T-helper 2 cell treated with Interferon-gamma antibody and Interleukin-4, amounts not matched to agents 5 μg/mL and 100 μg/mL, for 36 hours (primary cell): Measurements from ENCODE around the gene TYSND1.
A peak's percentile ranks its signal among the peaks of the same experiment; 100 is the strongest.

Experiments
- DNase-seq: peaks from one replicate; pipeline ENCODE4 v3.0.0; 2021; ENCODE audit warnings: low spot score
- H3K27ac Mint-ChIP-seq: one replicate; pipeline ENCODE4 v1.8.0; 2021; ENCODE audit warnings: mild to moderate bottlenecking, mixed read lengths
- H3K27me3 Mint-ChIP-seq: one replicate; pipeline ENCODE4 v1.8.0; 2021; ENCODE audit warnings: low read depth, mixed read lengths
- H3K36me3 Mint-ChIP-seq: one replicate; pipeline ENCODE4 v1.8.0; 2021; ENCODE audit warnings: low read depth, mixed read lengths
- H3K4me1 Mint-ChIP-seq: one replicate; pipeline ENCODE4 v1.8.0; 2021; ENCODE audit warnings: low read depth, mixed read lengths
- H3K4me3 Mint-ChIP-seq: one replicate; pipeline ENCODE4 v1.8.0; 2022; ENCODE audit warnings: mild to moderate bottlenecking, moderate library complexity, mixed read lengths
- H3K9me3 Mint-ChIP-seq: one replicate; pipeline ENCODE4 v1.8.0; 2021; ENCODE audit warnings: mixed read lengths

Gene TYSND1

GRCh38 chr10:70096705-70097420 lies 49.6 kb downstream of the TYSND1 start:
- no peak for DNase-seq
- no peak overlapping the region for H3K4me3 Mint-ChIP-seq

GRCh38 chr10:70096016-70096704 lies 50.3 kb downstream of the TYSND1 start:
- no peaks in the 10 kb centered on the region for H3K27me3 Mint-ChIP-seq
- no peaks in the 10 kb centered on the region for H3K9me3 Mint-ChIP-seq
- peaks cover 27% of the 10 kb centered on the region for H3K4me1 Mint-ChIP-seq
- no peak overlapping the region for H3K27ac Mint-ChIP-seq
- DNase-seq, result no peak
- H3K36me3 Mint-ChIP-seq, result peaks cover 5% of the 10 kb centered on the region
- no peak overlapping the region for H3K4me3 Mint-ChIP-seq

More at GRCh38 chr10:70096705-70097420, 49.6 kb downstream of the TYSND1 start:
- no peaks in the 10 kb centered on the region for H3K27me3 Mint-ChIP-seq
- peaks cover 24% of the 10 kb centered on the region for H3K4me1 Mint-ChIP-seq
- no peaks in the 10 kb centered on the region for H3K9me3 Mint-ChIP-seq
- H3K36me3 Mint-ChIP-seq, result peaks cover 6% of the 10 kb centered on the region
- H3K27ac Mint-ChIP-seq, result no peak overlapping the region

DNA sequence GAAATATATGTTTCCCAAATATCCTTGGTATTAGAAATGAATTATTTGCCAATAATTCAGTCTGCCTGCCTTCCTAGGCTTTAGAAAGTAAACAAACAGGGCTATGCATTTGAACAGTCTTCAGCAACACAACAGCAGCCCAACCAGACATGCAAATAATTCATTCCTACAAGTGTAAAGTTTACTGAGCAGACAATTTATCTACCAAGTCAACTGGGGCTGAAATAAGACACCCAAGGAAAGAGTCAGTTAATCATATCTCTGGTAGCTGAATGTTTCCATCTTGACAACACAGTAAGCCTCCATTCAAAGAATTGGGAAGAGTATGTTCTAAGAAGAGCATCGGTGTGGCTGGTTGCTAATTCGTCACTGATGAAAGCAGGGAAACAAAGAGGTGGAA lies 52.2 kb downstream of the TYSND1 start:
- H3K27me3 Mint-ChIP-seq, result no peaks in the 10 kb centered on the region
- peaks cover 27% of the 10 kb centered on the region for H3K4me1 Mint-ChIP-seq
- no peak overlapping the region for H3K27ac Mint-ChIP-seq
- no peaks in the 10 kb centered on the region for H3K9me3 Mint-ChIP-seq
- no peak overlapping the region for H3K4me3 Mint-ChIP-seq
- DNase-seq, result no peak
- peaks cover 5% of the 10 kb centered on the region for H3K36me3 Mint-ChIP-seq

DNA sequence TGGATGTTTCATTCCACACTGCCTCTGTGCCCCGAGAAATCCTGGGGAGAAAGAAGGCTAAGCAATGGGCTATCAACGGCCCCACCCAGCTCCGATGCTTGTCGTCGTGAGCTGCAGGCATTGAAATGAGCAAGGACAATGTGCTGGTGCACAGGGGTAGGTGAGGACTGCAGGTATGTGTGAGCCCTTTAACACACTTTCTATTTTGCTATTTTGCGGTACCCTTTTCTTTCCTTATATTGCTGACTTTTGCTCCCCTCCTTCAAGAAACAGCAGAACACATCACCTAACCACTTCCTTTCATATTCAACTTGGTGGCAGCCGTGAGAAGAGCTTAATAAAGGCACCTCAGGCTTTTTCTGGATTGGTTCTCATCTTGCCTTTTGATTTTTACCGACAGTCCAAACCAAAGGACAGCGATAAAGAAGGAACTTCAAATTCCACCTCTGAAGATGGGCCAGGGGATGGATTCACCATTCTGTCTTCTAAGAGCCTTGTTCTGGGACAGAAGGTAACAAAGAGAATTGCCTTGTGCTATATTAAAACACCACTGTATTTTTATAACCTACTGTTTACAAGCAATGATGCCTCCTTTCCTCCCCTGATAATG lies 53.1 kb downstream of the TYSND1 start:
- H3K4me1 Mint-ChIP-seq, result peaks cover 27% of the 10 kb centered on the region
- H3K27ac Mint-ChIP-seq, result peak overlapping the region; percentile 70
- peaks cover 2% of the 10 kb centered on the region for H3K36me3 Mint-ChIP-seq
- peak overlapping the region; percentile 85 for H3K4me3 Mint-ChIP-seq
- H3K27me3 Mint-ChIP-seq, result no peaks in the 10 kb centered on the region
- H3K9me3 Mint-ChIP-seq, result no peaks in the 10 kb centered on the region
- peak; percentile 10 for DNase-seq

GRCh38 chr10:70092389-70092718 lies 54.1 kb downstream of the TYSND1 start:
- Mint-ChIP-seq H3K36me3 (peaks cover 2% of the 10 kb centered on the region), H3K27me3 (peaks cover 3% of the 10 kb centered on the region), H3K27ac (peak overlapping the region; percentile 88), H3K4me3 (peak overlapping the region; percentile 85), H3K9me3 (no peaks in the 10 kb centered on the region), H3K4me1 (peaks cover 27% of the 10 kb centered on the region)
- DNase-seq, result no peak

GRCh38 chr10:70090951-70091350 lies 55.5 kb downstream of the TYSND1 start:
- no peak overlapping the region for H3K4me3 Mint-ChIP-seq
- no peak for DNase-seq
- H3K27me3 Mint-ChIP-seq, result peaks cover 5% of the 10 kb centered on the region
- H3K4me1 Mint-ChIP-seq, result peaks cover 27% of the 10 kb centered on the region
- H3K36me3 Mint-ChIP-seq, result peaks cover 2% of the 10 kb centered on the region
- H3K9me3 Mint-ChIP-seq, result no peaks in the 10 kb centered on the region
- no peak overlapping the region for H3K27ac Mint-ChIP-seq

DNA sequence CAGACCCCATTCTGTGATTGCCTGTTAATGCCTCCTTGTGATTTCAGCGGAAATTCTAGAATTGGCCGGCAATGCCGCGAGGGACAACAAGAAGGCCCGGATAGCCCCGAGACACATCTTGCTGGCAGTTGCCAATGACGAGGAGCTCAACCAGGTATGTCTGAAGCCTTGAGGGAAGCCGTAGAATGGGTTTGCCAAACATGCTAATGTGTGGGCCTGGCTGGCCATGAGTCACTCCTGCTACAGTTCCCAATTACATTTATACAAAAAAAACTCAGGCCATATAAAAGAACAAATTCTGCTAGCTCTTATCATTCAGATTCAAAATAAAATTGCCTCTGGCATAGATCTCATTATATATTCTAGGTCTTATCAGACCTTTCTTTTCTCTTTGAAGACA lies 56.5 kb downstream of the TYSND1 start:
- Mint-ChIP-seq H3K9me3 (no peaks in the 10 kb centered on the region), H3K36me3 (peaks cover 2% of the 10 kb centered on the region), H3K27me3 (peaks cover 8% of the 10 kb centered on the region), H3K4me3 (no peak overlapping the region), H3K4me1 (peaks cover 27% of the 10 kb centered on the region), H3K27ac (no peak overlapping the region)
- no peak for DNase-seq

DNA sequence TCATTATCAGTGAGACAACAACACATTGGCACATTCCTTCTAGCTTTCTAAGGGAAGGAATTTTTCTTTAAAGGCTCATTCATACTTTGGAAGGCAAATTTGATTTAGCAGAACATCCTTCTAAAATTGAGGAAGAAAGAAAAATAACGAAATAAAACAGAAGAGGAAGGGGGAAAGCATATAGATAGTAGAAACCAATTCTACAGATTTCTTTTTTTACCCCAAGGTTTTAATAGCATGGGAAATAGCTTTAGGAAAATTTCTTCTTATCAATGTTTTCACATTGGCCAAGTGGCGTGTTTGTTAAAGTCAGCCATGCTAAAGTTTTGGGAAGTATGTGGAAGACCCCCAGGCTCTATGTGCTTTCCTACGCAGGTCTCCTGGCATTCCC lies 58.2 kb downstream of the TYSND1 start:
- H3K27me3 Mint-ChIP-seq, result peaks cover 12% of the 10 kb centered on the region
- H3K4me3 Mint-ChIP-seq, result no peak overlapping the region
- no peak for DNase-seq
- no peak overlapping the region for H3K27ac Mint-ChIP-seq
- H3K9me3 Mint-ChIP-seq, result no peaks in the 10 kb centered on the region
- no peaks in the 10 kb centered on the region for H3K36me3 Mint-ChIP-seq
- H3K4me1 Mint-ChIP-seq, result peaks cover 17% of the 10 kb centered on the region
